Measurements from ENCODE around the gene SYNPO2. TPM values are rescaled to one million over a fixed set of nuclear protein-coding genes. Genes with fewer than 3 reads are reported as not detected.

Gene SYNPO2
- total RNA-seq, 2 experiments from 2014 or later: 0.22 to 0.41 TPM

- Mint-ChIP-seq H3K36me3 (ENCODE audit: low read depth) (no peaks in the 10 kb centered on the region), H3K4me1 (ENCODE audit: low read depth) (no peaks in the 10 kb centered on the region), H3K27ac (no peak overlapping the region), H3K27me3 (no peaks in the 10 kb centered on the region), H3K4me3 (no peak overlapping the region), H3K9me3 (no peaks in the 10 kb centered on the region)
- ChIA-PET CTCF (no interaction called here), POLR2A (no interaction called here)
- ATAC-seq (ENCODE audit: poor library complexity) (no peak), DNase-seq (no peak)
- H3K9me3 ChIP-seq (ENCODE audit: control insufficient read depth in 1 of 2, insufficient read depth in 1 of 2, low read length in 2 of 2): no peaks in the 10 kb centered on the region
- no peak for TF ChIP-seq CTCF (IDR thresholded peaks at IDR 0.05)
- no peaks in the 10 kb centered on the region for H3K27me3 ChIP-seq (ENCODE audit: control insufficient read depth in 1 of 2, insufficient read depth in 2 of 2, low read length in 2 of 2)
- no peaks in the 10 kb centered on the region for H3K36me3 ChIP-seq (ENCODE audit: insufficient read depth, low read length)
- H3K4me3 ChIP-seq (ENCODE audit: low read length): no peak overlapping the region
- H3K4me1 ChIP-seq (ENCODE audit: insufficient read depth, low read length): no peaks in the 10 kb centered on the region
- H3K27ac ChIP-seq (ENCODE audit: low read depth in 1 of 2, low read length in 2 of 2): no peak overlapping the region
- intact Hi-C loops (cut with DNase I, micrococcal nuclease): no loop called here
Measured at GRCh38 chr4:118954246-118954645, 65.6 kb downstream of the SYNPO2 start.

- H3K9me3 ChIP-seq (ENCODE audit: control insufficient read depth in 1 of 2, insufficient read depth in 1 of 2, low read length in 2 of 2): no peaks in the 10 kb centered on the region
- no peak for TF ChIP-seq CTCF (IDR thresholded peaks at IDR 0.05)
- Mint-ChIP-seq H3K36me3 (ENCODE audit: low read depth) (no peaks in the 10 kb centered on the region), H3K27ac (no peak overlapping the region), H3K4me1 (ENCODE audit: low read depth) (no peaks in the 10 kb centered on the region), H3K27me3 (no peaks in the 10 kb centered on the region), H3K9me3 (no peaks in the 10 kb centered on the region), H3K4me3 (no peak overlapping the region)
- ATAC-seq (ENCODE audit: poor library complexity) (no peak), DNase-seq (no peak)
- H3K36me3 ChIP-seq (ENCODE audit: insufficient read depth, low read length): no peaks in the 10 kb centered on the region
- ChIA-PET CTCF (no interaction called here), POLR2A (no interaction called here)
- H3K4me3 ChIP-seq (ENCODE audit: low read length): no peak overlapping the region
- H3K4me1 ChIP-seq (ENCODE audit: insufficient read depth, low read length): no peaks in the 10 kb centered on the region
- H3K27ac ChIP-seq (ENCODE audit: low read depth in 1 of 2, low read length in 2 of 2): no peak overlapping the region
- no peaks in the 10 kb centered on the region for H3K27me3 ChIP-seq (ENCODE audit: control insufficient read depth in 1 of 2, insufficient read depth in 2 of 2, low read length in 2 of 2)
- intact Hi-C loops (cut with DNase I, micrococcal nuclease): no loop called here
Measured at GRCh38 chr4:118955515-118955914, 66.9 kb downstream of the SYNPO2 start.

GRCh38 chr4:118957722-118958445 is 69.2 kb downstream of the SYNPO2 start:
- Mint-ChIP-seq H3K27ac (no peak overlapping the region), H3K36me3 (ENCODE audit: low read depth) (no peaks in the 10 kb centered on the region), H3K27me3 (no peaks in the 10 kb centered on the region), H3K4me3 (no peak overlapping the region), H3K9me3 (no peaks in the 10 kb centered on the region), H3K4me1 (ENCODE audit: low read depth) (no peaks in the 10 kb centered on the region)
- Histone ChIP-seq H3K4me1 (ENCODE audit: insufficient read depth, low read length) (no peaks in the 10 kb centered on the region), H3K27ac (ENCODE audit: low read depth in 1 of 2, low read length in 2 of 2) (no peak overlapping the region), H3K4me3 (ENCODE audit: low read length) (no peak overlapping the region), H3K36me3 (ENCODE audit: insufficient read depth, low read length) (no peaks in the 10 kb centered on the region), H3K27me3 (ENCODE audit: control insufficient read depth in 1 of 2, insufficient read depth in 2 of 2, low read length in 2 of 2) (no peaks in the 10 kb centered on the region), H3K9me3 (ENCODE audit: control insufficient read depth in 1 of 2, insufficient read depth in 1 of 2, low read length in 2 of 2) (no peaks in the 10 kb centered on the region)
- POLR2A ChIA-PET: no interaction called here
- CTCF ChIA-PET: no interaction called here
- no peak for ATAC-seq (ENCODE audit: poor library complexity)
- TF ChIP-seq CTCF (IDR thresholded peaks at IDR 0.05): no peak
- intact Hi-C loops (cut with DNase I, micrococcal nuclease): no loop called here
- no peak for DNase-seq
